GOT3 (cell line): ENCODE measurements around the gene SLC47A1.
"Not testable (repeated sequence)": the region's sequence is repeated elsewhere in the genome, so short reads cannot be mapped to it uniquely, and the experiment has no call there.

Experiments used
- DNase-seq: peaks from one replicate; lab custom pipeline; 2025; ENCODE audit warnings: mixed read lengths; lab: John Stamatoyannopoulos, UW

Gene SLC47A1

DNA sequence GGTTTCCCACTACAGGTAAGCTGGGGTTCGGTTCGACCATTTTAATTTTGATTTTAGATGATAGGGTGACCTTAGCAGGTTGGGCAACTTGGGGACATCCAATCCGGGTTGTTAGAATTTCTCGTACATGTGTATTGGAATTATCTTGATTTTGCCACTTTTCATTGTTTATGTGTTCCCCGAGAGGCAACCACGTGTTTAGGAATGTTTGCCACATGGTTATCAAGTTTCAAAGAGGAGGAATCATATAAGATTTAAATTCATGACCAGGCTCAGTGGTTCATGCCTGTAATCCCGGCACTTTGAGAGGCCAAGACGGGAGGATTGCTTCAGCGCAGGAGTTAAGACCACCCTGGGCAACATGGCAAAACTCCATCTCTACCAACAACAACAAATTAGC, 10.0 kb upstream of the SLC47A1 start:
- DNase-seq = no peak

- not testable (repeated sequence) for DNase-seq
These were observed 6.7 kb upstream of the SLC47A1 start for GRCh38 chr17:19526950-19527349.

GRCh38 chr17:19531780-19532501, 1.7 kb upstream of the SLC47A1 start:
- DNase-seq = no peak

- no peak for DNase-seq
These were observed 477 bp upstream of the SLC47A1 start for GRCh38 chr17:19533036-19533717.

- DNase-seq = no peak
These were observed 1.0 kb downstream of the SLC47A1 start for GRCh38 chr17:19534562-19535149.

DNA sequence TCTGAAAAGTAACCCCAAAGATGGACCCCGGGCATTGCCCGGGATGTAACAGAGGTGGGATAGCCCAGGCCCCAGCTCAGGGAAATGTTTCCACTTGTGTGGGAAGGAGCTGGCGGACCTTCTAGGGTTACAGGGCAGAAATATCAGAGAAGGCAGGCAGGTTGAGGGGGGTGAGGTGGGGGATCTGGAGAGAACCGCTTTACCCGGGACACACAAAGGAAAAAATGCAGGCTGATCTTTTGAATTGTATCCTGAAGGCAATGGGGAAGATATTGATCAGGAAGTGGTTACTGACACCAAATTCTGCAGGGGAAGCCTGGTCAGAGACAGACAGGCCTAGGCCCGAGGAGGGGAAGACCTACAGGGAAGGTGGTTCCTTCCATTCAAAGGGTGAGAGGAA, 3.5 kb downstream of the SLC47A1 start:
- no peak for DNase-seq

- no peak for DNase-seq
These were observed 4.7 kb downstream of the SLC47A1 start for GRCh38 chr17:19538095-19539039.

DNA sequence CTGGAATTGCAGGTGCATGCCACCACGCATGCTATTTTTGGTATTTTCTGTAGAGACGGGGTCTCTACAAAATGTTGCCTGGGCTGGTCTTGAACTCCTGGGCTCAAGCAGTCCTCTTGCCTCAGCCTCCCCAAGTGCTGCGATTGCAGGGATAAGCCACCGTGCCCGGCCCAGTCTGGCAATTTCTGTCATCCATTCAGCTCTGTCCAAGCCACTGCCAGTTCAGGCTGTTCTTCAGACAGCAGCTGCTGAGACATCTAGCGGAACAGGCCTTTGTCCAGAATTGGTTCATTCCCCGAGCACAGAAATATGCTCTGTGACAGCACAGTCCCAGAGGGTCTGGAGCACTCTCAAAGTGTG, 5.4 kb downstream of the SLC47A1 start:
- no peak for DNase-seq

- DNase-seq = no peak
These were observed 6.2 kb downstream of the SLC47A1 start for GRCh38 chr17:19539841-19540311.

DNA sequence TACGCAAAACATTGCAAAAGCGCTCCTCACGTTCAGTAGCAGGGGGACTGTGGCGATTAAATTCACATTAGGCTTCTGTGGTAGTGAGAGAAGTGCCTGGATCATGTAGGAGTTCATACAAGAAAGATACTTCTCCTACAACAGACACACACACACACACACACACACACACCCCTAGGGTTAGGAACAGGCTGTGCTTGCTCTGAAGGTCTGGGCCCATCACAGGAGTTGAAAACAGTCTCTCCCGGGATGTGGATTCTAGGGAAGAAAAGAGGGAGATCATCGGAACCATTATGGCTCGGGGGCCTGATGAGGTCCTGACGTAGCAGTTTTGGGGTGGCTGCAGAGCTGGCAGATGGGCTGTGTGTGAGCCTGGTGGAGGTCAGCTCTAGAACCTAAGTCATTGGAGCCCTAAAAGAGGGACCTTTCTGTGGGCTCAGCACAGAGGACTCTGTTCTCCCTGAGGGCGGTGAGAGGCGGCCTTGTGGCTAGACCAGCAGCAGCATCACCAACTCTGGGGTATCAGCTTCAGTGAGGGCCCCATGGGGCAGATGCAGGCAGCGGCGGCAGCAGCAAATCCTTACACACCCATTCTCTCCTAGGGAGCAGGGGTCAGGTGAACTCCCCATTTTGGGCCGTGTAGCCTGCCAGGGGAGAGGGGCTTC, 7.2 kb downstream of the SLC47A1 start:
- no peak for DNase-seq

DNA sequence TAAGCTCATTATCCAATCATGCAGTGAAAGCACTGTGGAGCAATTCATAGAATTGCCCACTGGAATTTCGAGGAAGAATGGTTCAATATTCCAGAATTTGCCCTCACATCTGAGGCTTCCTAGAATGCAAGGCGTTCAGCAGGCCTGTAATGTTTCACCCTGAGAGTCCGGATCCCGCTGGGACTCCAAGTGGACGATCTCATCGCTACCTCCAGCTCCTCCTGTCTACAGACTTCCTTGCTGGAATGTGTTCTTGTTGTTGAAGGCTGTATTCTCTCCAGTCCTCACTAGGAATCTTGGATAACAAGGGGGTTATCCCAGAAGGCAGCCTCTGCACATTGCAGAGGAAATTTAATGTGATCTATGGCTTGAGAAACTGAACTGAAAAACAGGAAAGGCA, 7.8 kb downstream of the SLC47A1 start:
- DNase-seq = no peak

- no peak for DNase-seq
These were observed 8.6 kb downstream of the SLC47A1 start for GRCh38 chr17:19542247-19542646.

GRCh38 chr17:19544366-19544765, 10.7 kb downstream of the SLC47A1 start:
- DNase-seq = no peak

DNA sequence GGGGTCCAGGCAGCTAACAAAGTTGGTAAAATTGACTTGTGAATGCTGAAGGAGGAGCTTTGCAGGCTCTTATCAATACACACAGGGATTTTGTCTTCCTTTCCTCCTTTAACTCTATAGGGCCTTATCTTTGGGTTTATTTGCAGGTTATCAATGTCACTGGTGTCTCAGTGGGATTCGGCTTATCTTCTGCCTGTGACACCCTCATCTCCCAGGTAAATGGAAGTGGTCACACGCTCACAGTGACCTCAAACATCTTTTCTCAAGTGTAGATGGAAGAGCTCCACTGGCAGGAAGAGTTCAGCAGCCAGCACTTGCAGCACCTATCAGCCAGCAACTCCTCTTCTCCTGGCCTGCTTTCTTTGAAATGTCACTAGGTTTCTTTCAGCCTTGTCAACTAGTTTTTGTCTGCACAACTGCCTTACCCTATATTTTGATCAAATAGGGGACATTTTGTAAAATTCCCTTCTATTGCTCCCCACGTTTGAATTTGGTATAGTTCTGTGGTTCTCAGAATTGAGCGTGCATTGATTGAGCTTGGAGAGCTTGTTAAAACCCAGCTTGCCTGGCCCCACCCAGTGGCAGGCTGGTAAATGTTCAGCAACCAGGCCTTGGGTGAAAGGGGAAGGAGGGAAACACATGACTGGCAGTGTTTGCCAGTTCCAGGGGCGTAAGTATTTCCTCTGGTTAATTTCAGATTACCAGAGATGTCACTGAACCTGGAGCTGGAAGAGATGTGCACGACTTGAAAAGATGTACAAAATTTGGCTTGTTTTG, 12.8 kb downstream of the SLC47A1 start:
- DNase-seq = no peak

- no peak for DNase-seq
These were observed 16.3 kb downstream of the SLC47A1 start for GRCh38 chr17:19549746-19550623.

DNA sequence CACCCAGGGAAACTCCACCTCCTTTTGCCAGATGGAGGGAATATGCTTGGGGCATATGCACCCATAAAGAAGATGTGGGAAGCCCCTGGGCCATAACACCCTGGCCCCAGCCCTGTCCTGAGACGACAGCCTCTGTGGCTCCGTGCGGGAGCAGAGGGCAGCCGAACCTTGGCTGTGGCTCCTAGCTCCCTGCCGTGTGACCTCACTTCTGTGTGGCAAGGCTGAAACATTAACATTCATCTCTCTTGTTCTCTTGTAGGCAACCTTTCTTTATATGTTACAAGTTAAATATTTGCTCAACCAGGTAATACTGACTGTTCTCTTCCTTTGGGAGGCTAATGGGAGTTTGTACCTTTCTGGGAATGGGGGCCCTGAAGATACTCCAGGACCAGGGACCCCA, 17.5 kb downstream of the SLC47A1 start:
- DNase-seq = no peak

DNA sequence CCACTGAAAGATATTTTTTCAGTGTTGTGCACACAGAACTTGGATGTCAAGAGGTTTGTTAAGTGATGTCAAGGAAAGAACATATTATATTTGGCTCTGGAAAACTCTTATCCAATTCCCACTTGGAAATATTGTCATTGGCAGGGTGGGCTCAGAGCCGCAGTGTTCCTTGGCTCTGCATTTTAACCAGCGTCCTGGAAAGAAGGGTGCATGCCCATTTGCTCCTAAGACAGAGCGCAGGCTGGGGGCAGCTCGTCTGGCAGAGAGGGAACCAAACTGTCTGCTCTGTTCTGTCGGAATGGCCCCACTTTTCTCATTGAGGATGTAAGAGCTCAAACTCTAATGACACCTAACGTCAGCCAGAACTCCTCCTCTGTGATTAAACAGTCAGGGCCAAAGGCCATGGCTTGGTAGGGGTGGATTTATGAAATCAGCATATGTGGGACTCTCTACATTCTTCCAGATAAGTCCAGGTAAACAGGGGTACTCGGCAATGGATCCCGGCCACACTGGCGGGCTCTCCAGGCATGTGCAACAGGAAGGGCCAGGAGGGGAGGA, 18.0 kb downstream of the SLC47A1 start:
- DNase-seq = no peak

- DNase-seq = no peak
These were observed 19.4 kb downstream of the SLC47A1 start for GRCh38 chr17:19553036-19553435.

GRCh38 chr17:19554393-19554792, 20.7 kb downstream of the SLC47A1 start:
- DNase-seq = no peak
